SK-N-SH (cell line): ENCODE data around the gene EIF4H.
"Not testable (repeated sequence)": the region's sequence is repeated elsewhere in the genome, so short reads cannot be mapped to it uniquely, and the experiment has no call there.

Experiments used
- CTCF ChIP-seq: fragments of 200-600 bp; sonication (generic); IDR thresholded peaks from 2 replicates; pipeline ENCODE4 v1.6.1; 2017; ENCODE audit warnings: antibody characterized with exemption, mild to moderate bottlenecking, moderate library complexity
- RCOR1 ChIP-seq: fragments of 150-350 bp; IDR thresholded peaks from 2 replicates; pipeline ENCODE4 v1.6.1; 2017; ENCODE audit warnings: antibody characterized with exemption, low read length
- SIN3A ChIP-seq: IDR thresholded peaks from 2 replicates; pipeline ENCODE4 v1.6.1; 2012; ENCODE audit warnings: low read depth, mild to moderate bottlenecking, low read length, moderate library complexity, borderline replicate concordance

GRCh38 chr7:74224907-74225306, 50.8 kb downstream of the EIF4H start:
- not testable (repeated sequence) for TF ChIP-seq RCOR1, CTCF, SIN3A
